Uterus (tissue), 2 donors: ENCODE measurements around the gene NBEA.

Experiments used
- CTCF ChIP-seq, 4 experiments: fragments of 200-600 bp in 2 of 4; fragments of 450-650 bp in 2 of 4; sonication (generic) in 2 of 4; IDR thresholded peaks; one replicate each; pipeline ENCODE4 v1.5.1; 2016 to 2019; ENCODE audit warnings: antibody characterized with exemption in 4 of 4, mild to moderate bottlenecking in 2 of 4, moderate library complexity in 1 of 4
- POLR2A ChIP-seq, 2 donors: fragments of 450-650 bp; IDR thresholded peaks; one replicate each; pipeline ENCODE4 v1.6.1; 2016; ENCODE audit warnings: antibody characterized with exemption in 2 of 2, mild to moderate bottlenecking in 1 of 2, moderate library complexity in 1 of 2

DNA sequence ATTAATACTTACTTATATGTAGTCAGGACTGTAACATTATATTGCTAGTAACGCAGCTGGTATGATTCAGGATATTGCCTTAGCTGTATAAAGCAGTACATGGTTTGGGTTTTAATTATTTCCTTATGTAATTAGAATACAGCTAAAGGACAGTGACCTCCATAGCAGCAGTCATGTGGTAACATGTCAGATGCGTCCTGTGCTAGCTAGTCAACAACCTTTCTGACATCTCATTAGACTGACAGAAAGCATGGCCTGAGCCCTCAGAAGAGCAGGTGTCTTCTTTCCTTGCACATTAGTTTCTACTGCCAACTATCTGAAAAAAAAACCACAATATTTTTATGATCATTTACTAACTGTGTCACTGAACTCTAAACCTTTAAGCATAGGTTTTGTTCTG, 412.2 kb downstream of the NBEA start:
- TF ChIP-seq CTCF (IDR thresholded peaks at IDR 0.05) (no peak), POLR2A (IDR thresholded peaks at IDR 0.05) (no peak)
